Measurements from ENCODE around the gene HS6ST3.
"Not testable (repeated sequence)": the region's sequence is repeated elsewhere in the genome, so short reads cannot be mapped to it uniquely, and the experiment has no call there.

Gene HS6ST3

DNA sequence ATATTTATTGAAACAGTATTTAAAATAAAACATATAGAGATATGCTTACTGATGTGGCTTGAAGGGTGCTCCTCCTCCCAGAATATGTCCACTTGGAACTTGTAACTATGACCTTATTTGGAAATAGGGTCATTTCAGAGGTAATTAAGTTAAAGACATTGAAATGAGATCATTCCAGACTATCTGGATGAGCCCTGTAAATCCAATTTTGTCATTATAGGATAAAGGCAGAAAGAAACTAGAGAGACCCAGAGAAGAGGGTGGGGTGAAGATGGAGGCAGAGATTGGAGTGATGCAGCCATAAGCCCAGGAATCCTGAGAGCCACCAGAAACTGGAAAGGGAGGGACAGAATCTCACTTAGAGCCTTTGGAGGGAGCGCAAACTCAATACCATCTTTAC, 661.2 kb downstream of the HS6ST3 start:
- TF ChIP-seq CTCF (IDR thresholded peaks at IDR 0.05; ENCODE audit: control insufficient read depth, extremely low read depth, insufficient read depth), result no peak
- no peak for DNase-seq (ENCODE audit: low read depth)
- no peak overlapping the region for H3K4me3 ChIP-seq (ENCODE audit: low read depth, low read length)

DNA sequence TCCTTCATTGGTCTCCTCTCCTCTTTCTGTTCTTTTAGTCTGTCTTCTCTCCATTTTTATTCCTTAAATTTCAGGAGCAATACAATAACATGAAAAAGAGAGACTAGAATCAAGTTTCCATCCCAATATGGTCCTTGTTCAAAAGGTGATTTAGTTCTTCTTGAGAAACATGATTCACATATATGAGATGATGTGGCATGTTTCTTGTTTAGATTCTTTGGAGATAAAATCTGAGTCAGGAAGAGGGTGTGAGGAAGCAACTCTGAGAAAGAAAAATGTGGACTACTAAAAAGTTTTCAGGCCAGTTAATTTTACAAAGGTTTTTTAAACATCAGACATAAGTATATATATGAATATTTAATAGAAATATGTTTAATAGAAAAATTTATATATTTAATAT, 673.0 kb downstream of the HS6ST3 start:
- no peak for DNase-seq (ENCODE audit: low read depth)
- H3K4me3 ChIP-seq (ENCODE audit: low read depth, low read length), result no peak overlapping the region
- no peak for TF ChIP-seq CTCF (IDR thresholded peaks at IDR 0.05; ENCODE audit: control insufficient read depth, extremely low read depth, insufficient read depth)

DNA sequence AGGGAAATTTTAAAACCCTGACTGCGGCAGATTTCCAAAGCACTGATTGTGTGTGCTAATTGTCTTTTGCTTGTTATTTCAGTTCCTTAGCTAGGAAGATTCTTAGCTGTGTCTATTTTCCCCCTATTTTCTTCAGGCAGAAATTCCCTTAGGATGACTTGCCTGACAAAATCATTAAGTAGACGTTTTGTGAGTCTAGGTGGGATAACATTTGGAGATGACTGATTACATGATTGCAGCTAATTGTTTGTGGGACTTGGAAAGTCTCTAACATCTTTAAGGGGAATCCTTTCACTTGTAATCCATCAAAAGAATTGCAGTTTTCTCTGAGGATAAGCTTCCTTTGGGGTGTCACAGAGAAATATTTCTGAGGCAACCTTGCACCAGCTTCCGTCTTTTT, 676.4 kb downstream of the HS6ST3 start:
- H3K4me3 ChIP-seq (ENCODE audit: low read depth, low read length), result no peak overlapping the region
- no peak for TF ChIP-seq CTCF (IDR thresholded peaks at IDR 0.05; ENCODE audit: control insufficient read depth, extremely low read depth, insufficient read depth)
- DNase-seq (ENCODE audit: low read depth), result no peak

DNA sequence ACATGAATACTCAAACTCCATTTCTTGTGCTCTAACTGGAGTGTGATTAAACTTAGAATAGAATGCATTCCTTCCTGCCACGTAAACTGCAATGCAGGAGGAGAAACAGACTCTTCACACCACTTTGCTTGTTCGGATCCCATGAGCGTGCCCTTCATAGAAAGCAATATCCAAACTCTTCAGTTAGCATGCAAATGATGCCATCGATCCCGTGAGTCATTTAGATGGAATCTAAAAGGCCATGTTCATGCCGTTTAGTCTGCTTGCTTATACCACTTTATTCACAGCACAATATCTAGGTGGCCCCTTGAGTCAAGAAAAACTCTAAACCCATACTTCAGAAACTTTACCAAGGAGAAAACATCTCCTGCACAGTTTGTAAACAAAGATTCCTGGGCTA, 678.6 kb downstream of the HS6ST3 start:
- no peak for TF ChIP-seq CTCF (IDR thresholded peaks at IDR 0.05; ENCODE audit: control insufficient read depth, extremely low read depth, insufficient read depth)
- H3K4me3 ChIP-seq (ENCODE audit: low read depth, low read length), result no peak overlapping the region
- DNase-seq (ENCODE audit: low read depth), result no peak

GRCh38 chr13:96769874-96770273, 680.0 kb downstream of the HS6ST3 start:
- TF ChIP-seq CTCF (IDR thresholded peaks at IDR 0.05; ENCODE audit: control insufficient read depth, extremely low read depth, insufficient read depth), result no peak
- H3K4me3 ChIP-seq (ENCODE audit: low read depth, low read length), result no peak overlapping the region
- no peak for DNase-seq (ENCODE audit: low read depth)

DNA sequence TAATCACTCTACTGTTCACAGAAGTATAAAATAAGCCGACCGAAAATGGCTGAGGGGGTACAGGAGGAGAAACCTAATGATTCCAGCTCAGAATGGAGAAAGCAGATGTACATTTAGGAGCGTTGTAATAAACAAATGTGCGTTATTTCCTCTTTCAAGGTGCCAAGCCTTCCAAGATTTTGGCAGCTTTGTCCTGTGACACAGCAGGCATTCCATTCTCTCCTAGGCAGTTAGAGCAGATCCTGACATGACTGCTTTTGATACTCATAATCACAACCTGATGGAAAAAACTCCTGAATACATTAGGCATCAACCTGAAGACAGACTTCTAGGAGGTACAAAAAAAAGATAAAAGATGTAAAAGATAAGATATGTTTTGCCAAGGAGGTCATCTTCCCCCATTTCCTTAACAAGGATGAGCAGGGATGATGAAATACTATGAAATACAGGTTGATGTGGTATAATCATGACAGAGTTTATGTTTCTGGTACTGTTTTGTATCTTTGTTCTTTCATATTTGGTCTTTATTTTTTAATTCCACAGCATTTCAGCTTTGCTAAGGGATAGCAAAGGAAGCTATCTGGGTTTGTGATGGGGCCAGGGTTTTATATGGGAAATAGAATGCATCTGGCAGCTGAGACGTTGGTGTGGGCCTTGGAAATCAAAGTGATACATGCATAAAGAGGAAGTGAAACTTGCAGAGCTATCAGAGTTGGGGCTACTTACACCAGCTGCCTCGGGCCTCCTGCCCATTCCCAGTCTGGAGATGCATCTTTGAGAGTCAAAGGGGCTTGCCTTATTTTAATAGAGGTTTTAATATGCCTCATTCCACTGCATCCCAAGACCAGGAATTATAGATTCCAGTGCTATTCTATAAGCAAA, 681.8 kb downstream of the HS6ST3 start:
- no peak overlapping the region for H3K4me3 ChIP-seq (ENCODE audit: low read depth, low read length)
- DNase-seq (ENCODE audit: low read depth), result no peak
- no peak for TF ChIP-seq CTCF (IDR thresholded peaks at IDR 0.05; ENCODE audit: control insufficient read depth, extremely low read depth, insufficient read depth)

DNA sequence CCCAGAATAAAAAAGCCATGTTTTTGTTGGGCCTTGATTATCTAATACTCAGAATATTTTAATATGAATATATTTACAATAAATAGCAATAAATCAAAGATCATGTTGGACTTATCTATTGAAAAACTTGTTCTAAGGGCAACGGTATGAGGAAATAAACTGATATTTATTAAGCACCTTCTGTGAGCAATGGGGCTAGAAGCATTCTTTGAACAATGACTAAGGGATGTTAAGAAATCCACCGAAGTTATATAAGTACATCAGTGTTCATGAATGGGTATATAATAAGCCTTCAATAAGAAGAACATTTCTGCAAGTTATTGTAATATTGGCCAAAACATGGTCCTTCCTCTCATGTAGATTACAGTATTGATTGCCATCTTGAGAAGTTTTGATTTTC, 682.5 kb downstream of the HS6ST3 start:
- no peak for DNase-seq (ENCODE audit: low read depth)
- no peak overlapping the region for H3K4me3 ChIP-seq (ENCODE audit: low read depth, low read length)
- no peak for TF ChIP-seq CTCF (IDR thresholded peaks at IDR 0.05; ENCODE audit: control insufficient read depth, extremely low read depth, insufficient read depth)

- H3K4me3 ChIP-seq (ENCODE audit: low read depth, low read length); DNase-seq (ENCODE audit: low read depth): not testable (repeated sequence)
Observed at GRCh38 chr13:96778302-96778701, 688.4 kb downstream of the HS6ST3 start.
